Erythroblast (primary cell): Measurements from ENCODE around the gene LCOR.
A peak's percentile ranks its signal among the peaks of the same experiment; 100 is the strongest.

Source experiments
- DNase-seq, 2 experiments: peaks; one replicate each; lab custom pipeline; 2025; lab: John Stamatoyannopoulos, UW
- GATA1 ChIP-seq: IDR thresholded peaks from 2 replicates; pipeline ENCODE4 v1.6.1; 2011; ENCODE audit warnings: low read depth, mild to moderate bottlenecking, control low read depth, low read length, moderate library complexity
- POLR2A ChIP-seq: IDR thresholded peaks from 2 replicates; pipeline ENCODE4 v1.6.1; 2011; ENCODE audit warnings: mild to moderate bottlenecking, low read length

LCOR gene

DNA sequence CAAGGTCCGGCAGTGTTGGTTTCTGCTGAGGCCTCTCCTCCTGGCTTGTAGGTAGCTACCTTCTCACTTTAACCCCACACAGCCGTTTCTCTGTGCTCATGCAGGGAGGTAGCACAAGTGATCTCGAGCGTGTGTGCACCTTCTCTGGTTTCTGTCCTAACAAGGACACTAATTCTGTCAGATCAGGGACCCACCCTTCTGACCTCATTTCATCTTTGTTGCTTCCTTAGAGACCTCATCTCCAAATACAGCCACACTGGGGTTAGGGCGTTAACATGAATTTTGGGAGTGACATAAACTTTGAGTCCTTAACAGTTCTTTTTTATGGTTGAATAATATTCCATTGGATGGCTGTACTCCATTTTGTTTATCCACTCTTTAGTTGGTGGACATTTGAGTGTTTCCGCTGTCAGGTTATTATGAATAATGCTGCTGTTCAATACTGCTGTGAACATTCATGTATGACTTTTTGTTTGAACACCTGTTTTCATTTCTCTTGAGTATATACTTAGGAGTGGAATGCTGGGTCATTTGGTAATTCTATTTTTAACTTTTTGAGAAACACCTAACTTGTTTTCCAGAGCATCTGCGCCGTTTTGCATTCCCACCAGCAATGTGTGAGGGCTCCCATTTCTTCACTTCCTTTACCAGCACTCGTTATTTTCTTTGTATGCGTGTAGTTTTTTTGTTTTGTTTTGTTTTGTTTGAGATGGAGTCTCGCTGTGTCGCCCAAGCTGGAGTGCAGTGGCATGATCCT is 57.5 kb downstream of the LCOR start:
- TF ChIP-seq POLR2A, result no peak
- no peak for TF ChIP-seq GATA1
- no peak for DNase-seq

DNA sequence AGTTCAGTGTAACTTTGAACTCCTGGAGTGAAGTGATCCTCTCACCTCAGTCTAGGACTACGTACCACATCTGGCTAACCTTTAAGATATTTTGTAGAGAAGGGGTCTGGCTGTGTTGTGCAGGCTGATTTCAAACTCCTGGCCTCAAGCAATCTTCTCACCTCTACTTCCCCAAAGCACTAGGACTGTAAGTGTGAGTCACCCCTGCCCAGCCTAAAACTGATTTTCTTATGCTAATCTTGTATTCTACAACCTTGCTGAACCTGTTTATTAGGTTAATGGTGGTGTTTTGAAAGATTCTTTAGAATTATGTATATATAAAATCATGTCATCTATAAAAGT is 58.0 kb downstream of the LCOR start:
- DNase-seq, result no peak

DNA sequence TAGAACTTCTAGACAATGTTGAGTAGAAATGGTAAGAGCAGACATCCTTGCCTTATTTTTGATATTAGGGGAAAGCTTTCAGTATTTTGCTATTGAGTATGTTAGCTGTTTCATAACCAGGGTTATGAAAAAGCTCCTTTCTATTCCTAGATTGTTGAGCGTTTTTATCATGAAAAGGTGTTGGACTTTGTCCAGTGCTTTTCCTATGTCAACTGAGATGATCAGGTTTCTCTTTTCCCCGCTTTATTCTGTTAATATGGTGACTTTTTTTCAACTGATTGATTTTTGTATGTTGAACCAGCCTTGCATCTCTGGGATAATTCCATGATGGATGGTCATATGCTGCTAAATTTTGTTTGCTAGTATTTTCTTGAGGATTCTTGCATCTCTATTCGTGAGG is 58.5 kb downstream of the LCOR start:
- TF ChIP-seq POLR2A, result no peak
- TF ChIP-seq GATA1, result no peak
- no peak for DNase-seq

More for the DNA sequence above, 58.0 kb downstream of the LCOR start:
- no peak for TF ChIP-seq GATA1
- no peak for TF ChIP-seq POLR2A

DNA sequence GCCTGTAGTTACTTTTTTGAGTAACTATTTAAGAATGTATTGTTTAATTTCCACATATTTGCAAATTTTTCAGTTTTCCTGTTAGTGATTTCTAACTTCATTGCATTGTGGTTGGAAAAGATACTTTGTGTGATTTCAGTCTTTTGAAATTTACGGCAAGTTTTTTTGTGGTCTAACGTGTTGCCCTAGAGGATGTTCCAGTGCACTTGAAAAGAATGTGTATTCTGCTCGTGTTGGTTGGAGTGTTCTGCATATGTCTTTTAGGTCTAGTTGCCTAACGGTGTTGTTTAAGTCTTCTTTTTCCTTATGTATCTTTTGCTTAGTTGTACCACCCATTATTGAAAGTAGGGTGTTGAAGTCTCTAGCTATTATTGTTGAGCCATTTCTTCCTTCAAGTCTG is 59.7 kb downstream of the LCOR start:
- DNase-seq, result no peak
- TF ChIP-seq POLR2A, result no peak
- TF ChIP-seq GATA1, result no peak

DNA sequence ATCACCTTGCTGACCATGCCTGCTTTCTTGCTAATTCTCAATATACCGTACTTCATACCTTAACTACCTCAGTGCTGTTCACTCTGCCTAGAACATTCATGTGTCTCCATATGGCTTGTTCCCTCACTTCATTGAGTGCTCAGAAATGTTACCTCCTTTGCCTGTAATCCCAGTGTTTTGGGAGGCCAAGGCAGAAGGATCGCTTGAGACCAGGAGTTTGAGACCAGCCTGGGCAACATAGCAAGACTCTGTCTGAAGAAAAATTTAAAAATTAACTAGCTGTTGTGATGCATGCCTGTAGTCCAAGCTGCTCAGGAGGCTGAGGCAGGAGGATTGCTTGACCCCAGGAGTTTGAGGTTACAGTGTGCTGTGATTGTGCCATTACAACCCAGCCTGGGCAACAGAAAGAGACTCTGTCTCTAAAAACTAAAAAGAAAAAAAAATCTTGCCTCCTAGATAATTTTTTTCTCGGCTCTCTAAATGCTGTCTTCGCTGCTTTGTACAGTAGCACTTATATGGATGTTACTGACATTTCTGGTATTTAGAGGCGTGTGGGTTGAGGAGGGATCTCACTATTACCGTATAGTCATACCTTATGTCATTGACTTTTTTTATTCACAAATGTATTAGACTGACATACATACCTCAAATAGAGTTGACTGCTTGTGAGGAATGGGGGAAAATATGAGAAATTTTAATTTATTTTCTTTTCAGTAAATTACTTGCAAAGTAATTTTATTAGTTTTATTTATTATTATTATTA is 63.7 kb downstream of the LCOR start:
- no peak for TF ChIP-seq POLR2A
- DNase-seq, result no peak

DNA sequence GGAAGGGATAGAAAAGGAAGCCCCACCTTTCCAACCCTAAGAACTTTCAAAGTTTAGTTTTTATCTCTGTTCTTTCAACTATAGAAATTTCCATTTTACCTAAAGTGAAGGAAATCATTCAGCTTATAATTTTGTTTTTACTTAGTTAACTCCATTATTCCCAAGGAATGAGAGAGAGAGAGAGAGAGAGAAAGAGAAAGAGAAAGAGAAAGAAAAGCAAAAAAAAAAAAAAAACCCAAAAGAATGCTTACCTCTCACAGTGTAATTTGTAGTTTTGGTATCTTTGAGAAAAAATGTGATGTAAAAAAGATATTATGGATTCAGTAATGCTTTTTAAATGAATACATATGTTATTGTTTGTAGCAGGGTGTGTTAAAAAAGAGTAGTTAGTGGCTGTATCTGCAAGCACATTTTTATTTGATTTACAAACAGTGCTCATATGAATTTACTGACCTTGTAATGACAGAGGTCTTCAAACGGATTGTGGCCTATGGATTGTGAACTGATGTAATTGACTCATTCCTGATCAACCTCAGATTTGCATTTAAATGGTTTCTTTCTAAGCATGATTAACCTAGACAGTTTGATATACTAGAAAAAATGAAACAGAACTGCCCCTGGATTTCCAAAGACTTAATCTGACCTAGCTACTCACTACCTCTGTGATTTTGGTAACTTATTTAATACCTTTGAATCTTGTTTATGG is 64.9 kb downstream of the LCOR start:
- DNase-seq, result no peak
- TF ChIP-seq GATA1 (no peak), POLR2A (no peak)

DNA sequence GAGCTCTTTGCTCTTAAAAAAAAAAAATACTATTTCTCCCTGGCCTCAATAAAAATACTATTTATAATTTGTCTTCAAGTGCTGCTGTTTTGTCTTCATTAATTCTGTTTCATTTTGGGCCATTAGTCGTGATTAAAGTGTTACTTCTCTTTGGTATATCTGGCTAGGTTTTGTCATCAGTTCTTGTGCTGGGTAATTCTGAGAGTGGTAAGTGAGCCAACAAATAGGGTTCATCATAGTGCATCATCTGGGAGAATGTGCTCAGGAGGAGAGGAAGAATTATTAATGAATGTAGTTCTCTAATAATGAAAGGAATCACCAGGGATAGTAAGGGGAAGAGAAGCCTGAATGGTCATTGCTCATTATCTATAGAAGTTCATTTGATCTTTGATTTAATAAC is 70.0 kb downstream of the LCOR start:
- no peak for TF ChIP-seq POLR2A
- TF ChIP-seq GATA1, result no peak
- DNase-seq, result no peak

DNA sequence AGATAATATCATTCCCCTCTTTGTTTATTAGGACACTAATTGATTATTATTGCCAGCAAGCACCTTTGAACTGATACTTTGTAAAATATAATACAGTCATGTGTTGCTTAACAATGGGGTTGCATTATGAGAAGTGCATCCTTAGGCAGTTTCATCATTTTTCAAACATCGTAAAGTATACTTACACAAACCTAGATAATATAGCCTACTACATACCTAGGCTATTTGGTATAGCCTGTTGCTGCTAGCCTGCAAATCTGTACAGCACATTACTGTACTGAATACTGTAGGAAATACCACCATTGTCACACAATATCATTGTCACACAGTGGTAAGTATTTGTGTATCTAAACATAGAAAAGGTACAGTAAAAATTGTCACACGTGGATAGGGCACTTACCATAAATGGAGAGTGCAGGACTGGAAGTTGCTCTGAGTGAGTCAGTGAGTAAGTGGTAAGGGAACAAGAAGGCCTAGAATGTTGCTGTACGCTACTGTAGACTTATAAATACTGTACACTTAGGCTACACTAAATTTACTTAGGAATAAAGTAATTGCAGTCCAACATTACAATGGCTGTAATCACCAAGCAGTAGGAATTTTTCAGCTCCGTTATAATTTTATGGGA is 70.7 kb downstream of the LCOR start:
- TF ChIP-seq GATA1 (no peak), POLR2A (no peak)
- no peak for DNase-seq

DNA sequence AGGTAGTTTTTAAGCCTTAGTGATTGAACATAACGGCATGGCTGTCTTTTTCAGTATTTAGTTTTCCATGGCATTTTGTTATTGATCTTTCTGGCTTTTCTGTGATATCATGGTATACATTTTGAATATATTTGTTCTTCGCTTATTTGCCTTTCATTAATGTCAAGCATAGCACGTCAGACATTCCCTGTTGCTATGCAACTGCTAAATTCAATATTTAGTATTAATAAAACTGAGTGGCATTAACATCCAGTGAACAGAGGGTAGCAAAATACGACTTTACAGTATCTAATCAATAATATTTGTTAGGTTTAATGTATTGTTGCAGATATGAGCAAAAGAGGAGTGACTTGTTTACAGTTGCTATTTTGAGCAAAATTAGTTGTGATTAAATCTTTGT is 72.5 kb downstream of the LCOR start:
- no peak for DNase-seq
- TF ChIP-seq GATA1 (no peak), POLR2A (no peak)

DNA sequence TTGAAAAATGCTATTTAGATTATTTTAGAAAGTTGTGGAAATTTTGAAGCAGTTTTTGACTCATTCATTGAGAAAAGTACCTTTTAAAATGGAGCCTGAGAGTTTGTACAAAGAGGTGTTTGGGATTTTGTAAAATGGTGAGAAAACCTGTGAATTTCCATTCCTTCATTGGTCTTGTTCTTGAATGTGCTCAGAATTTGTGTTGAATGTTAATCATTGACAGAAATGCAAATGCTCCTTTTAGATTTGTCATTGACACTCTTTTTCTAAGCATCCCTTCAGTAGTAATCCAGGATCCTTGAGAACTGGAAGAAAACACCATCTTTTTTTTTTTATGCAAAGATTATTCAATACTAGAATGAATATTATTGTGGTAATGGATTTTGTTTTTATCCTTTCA is 74.8 kb downstream of the LCOR start:
- DNase-seq, result no peak
- TF ChIP-seq POLR2A (no peak), GATA1 (no peak)

DNA sequence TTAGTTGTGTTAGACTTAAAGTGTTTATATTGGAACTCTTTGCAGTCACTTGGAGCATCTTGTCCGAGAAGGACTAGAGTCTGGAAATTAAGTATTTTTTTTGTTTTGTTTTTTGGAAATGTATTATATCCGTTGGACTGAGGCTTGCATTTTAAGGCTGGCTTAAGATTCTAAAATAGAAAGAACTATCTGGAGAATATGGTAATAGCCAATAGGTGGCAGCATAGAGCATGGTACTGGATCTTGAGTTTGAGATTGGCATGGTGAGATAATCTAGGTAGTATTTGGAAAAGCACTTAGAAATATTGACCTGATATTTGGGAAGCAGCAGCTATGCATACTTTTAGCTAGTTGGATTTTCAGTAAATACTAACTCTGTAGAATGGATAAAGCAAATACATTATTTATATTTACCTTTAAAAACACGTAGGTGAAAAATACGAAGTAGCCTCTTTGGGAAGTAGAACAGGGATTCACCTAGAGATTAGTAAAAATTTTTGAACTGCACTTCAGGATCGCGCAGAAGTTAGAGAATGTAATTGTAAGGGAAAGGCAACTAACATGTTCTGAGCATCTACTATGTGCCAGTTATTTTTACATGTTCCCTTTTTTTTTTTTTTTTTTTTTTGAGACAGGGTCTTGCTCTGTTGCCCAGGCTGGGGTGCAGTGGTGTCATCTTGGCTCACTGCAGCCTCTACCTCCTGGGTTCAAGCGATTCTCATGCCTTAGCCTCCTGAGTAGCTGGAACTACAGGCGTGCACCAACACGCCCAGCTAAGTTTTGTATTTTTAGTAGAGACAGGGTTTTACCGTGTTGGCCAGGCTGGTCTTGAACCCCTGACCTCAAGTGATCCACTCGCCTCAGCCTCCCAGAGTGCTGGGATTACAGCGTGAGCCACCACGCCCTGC is 78.6 kb downstream of the LCOR start:
- TF ChIP-seq POLR2A, result no peak
- TF ChIP-seq GATA1, result no peak
- DNase-seq, result peak; percentile 74 to 86

DNA sequence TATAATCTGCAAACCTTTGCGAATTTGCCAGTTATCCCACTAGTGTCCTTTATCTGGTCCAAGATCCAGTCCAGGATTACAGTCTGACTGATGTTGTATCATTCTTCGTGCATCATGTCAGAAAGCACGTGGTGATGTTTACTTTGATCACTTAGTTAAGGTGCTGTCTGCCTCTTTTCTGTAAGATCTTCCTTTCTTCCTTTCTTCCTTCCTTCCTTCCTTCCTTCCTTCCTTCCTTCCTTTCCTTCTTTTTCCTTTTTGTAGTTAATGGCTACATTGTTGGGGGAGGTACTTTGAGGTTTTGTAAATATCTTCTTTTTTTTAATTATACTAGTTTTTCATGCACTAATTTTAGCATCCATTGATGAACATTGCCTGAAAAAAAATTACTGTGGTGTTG is 80.3 kb downstream of the LCOR start:
- TF ChIP-seq POLR2A (no peak), GATA1 (no peak)
- no peak for DNase-seq

DNA sequence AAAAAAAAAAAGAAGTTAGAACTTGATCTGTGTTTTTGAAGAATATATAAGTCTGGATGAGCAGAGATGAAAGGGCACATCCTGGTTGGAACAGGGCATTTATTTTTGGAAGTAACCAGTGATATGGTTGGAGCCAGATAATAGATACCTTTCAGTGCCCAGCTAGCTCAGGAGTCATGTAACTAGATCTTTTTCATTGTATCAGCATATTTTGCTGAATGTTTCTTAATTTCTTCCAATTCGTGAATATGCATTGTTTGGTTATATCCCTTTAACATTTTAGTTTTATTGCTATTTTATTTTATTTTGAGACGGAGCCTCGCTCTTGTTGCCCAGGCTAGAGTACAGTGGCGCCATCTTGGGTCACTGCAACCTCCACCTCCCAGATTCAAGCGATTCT is 81.8 kb downstream of the LCOR start:
- no peak for DNase-seq
- no peak for TF ChIP-seq POLR2A
- TF ChIP-seq GATA1, result no peak
